ENCODE data around the gene UBE2D1. TPM values are rescaled to one million over a fixed set of nuclear protein-coding genes. Genes with fewer than 3 reads are reported as not detected.

The UBE2D1 gene
- 15.5 and 24.6 TPM in 2 replicates for total RNA-seq

DNA sequence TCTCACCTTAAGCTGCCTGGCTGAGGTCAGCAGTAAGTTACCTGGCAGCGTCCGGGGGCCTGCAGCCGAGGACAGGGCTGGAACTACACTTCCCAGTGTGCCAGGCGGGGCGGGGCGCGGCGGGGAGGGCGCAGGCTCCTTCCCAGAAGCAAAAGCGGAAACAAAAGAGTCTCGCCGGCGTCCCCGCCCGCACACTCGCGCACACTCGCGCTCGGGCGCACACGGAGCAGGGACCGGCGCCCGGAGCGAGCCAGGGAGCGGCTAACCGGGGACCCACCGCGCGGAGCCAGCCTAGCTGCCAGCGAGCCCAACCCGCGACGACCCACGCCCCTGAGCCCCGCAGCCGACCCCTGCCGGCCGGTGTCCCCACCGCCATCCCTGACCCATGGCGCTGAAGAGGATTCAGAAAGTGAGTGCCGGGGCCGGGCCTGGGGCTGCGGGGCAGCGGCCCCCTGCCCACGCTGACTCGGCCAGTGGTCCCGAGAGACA, at the start of gene UBE2D1:
TSS of gene UBE2D1 (plus strand) at position 190 of the 489 bp plus-strand sequence. CDS start at position 386, 196 bp downstream.

DNA sequence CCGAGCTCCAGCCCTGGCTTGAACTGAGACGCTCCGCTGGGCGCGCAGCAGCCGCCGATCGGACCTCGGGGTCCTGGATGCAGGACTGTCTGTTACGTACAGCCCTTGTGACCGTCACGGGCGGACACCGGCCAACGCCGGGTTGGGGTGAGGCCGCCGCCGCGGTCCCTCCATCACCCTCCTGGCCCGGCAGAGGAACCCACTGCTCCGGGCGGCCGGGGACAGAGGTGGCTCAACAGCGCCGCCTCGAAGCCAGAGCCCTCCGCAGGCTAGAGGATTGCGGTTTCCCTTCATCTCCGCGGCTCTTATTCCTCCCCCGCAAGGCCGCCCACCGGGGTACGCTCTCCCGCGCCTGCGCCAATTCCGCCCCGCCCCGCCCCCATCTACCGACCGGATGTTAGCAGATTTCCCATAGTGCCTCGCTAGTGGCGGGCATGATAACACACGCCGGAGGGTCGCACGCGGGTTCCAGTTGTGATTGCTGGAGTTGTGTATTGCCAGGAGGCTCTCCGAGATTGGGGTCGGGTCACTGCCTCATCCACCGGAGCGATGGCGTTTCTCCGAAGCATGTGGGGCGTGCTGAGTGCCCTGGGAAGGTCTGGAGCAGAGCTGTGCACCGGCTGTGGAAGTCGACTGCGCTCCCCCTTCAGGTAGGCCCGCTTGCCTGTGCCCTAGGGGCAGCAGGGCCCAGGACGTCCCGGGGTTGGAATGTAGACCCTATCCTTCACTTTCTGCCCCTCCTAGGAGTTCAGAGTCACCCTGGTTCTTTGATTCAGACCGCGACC, 50.4 kb downstream of the UBE2D1 start, which contains the start of gene TFAM:
TSS of gene TFAM (plus strand) at position 412 of the 785 bp plus-strand sequence. CDS start at position 550, 138 bp downstream.

Other genes starting within 250 kb of the UBE2D1 start
- 3.7 and 9.6 TPM in 2 replicates for gene IPMK, start 67.1 kb upstream of the UBE2D1 start, total RNA-seq
- 16.8 and 35.0 TPM in 2 replicates for gene CISD1, start 65.8 kb upstream of the UBE2D1 start, total RNA-seq
- 18.4 and 19.0 TPM in 2 replicates for gene TFAM, start 50.4 kb downstream of the UBE2D1 start, total RNA-seq
- gene BICC1, start 177.9 kb downstream of the UBE2D1 start, total RNA-seq, result 19.1 and 37.6 TPM in 2 replicates

All from epithelial cell of alveolus of lung (primary cell).